SJSA1 (cell line): ENCODE results near the gene LAMA3. TPM values are rescaled to one million over a fixed set of nuclear protein-coding genes. Genes with fewer than 3 reads are reported as not detected.
A peak's percentile ranks its signal among the peaks of the same experiment; 100 is the strongest.

Experiments used
- DNase-seq, 2 experiments: peaks; one replicate each; pipeline ENCODE4 v3.0.0-alpha.2; 2015 to 2020; ENCODE audit warnings: low spot score in 2 of 2, low read depth in 1 of 2
- H3K27ac ChIP-seq: fragments of 250-450 bp; sonication (Bioruptor Pico); 2 replicates; pipeline ENCODE4 v1.5.1; 2020; ENCODE audit warnings: mild to moderate bottlenecking, moderate library complexity
- H3K27me3 ChIP-seq: fragments of 250-450 bp; sonication (Bioruptor Pico); replicated peaks from 2 replicates; pipeline ENCODE4 v1.5.1; 2020; ENCODE audit warnings: mild to moderate bottlenecking, moderate library complexity
- H3K36me3 ChIP-seq: fragments of 250-450 bp; sonication (Bioruptor Pico); 2 replicates; pipeline ENCODE4 v1.5.1; 2020; ENCODE audit warnings: mild to moderate bottlenecking
- H3K4me1 ChIP-seq: fragments of 250-450 bp; sonication (Bioruptor Pico); replicated peaks from 2 replicates; pipeline ENCODE4 v1.6.1; 2021; ENCODE audit warnings: mild to moderate bottlenecking
- H3K4me3 ChIP-seq: fragments of 250-450 bp; sonication (Bioruptor Pico); 2 replicates; pipeline ENCODE4 v1.5.1; 2020; ENCODE audit warnings: mild to moderate bottlenecking
- H3K9me3 ChIP-seq: fragments of 250-450 bp; sonication (Bioruptor Pico); replicated peaks from 2 replicates; pipeline ENCODE4 v1.5.1; 2020; ENCODE audit warnings: mild to moderate bottlenecking
- total RNA-seq: library from RNA; depleted of rRNA; stranded (reverse); fragments of >200 nt; shearing (Covaris generic); gene quantifications from 2 replicates; pipeline ENCODE4 v1.2.3, GENCODE V29; 2014; rRNA removed

The LAMA3 gene, protein sequence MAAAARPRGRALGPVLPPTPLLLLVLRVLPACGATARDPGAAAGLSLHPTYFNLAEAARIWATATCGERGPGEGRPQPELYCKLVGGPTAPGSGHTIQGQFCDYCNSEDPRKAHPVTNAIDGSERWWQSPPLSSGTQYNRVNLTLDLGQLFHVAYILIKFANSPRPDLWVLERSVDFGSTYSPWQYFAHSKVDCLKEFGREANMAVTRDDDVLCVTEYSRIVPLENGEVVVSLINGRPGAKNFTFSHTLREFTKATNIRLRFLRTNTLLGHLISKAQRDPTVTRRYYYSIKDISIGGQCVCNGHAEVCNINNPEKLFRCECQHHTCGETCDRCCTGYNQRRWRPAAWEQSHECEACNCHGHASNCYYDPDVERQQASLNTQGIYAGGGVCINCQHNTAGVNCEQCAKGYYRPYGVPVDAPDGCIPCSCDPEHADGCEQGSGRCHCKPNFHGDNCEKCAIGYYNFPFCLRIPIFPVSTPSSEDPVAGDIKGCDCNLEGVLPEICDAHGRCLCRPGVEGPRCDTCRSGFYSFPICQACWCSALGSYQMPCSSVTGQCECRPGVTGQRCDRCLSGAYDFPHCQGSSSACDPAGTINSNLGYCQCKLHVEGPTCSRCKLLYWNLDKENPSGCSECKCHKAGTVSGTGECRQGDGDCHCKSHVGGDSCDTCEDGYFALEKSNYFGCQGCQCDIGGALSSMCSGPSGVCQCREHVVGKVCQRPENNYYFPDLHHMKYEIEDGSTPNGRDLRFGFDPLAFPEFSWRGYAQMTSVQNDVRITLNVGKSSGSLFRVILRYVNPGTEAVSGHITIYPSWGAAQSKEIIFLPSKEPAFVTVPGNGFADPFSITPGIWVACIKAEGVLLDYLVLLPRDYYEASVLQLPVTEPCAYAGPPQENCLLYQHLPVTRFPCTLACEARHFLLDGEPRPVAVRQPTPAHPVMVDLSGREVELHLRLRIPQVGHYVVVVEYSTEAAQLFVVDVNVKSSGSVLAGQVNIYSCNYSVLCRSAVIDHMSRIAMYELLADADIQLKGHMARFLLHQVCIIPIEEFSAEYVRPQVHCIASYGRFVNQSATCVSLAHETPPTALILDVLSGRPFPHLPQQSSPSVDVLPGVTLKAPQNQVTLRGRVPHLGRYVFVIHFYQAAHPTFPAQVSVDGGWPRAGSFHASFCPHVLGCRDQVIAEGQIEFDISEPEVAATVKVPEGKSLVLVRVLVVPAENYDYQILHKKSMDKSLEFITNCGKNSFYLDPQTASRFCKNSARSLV (N-terminal part only)
- total RNA-seq: 0.25 and 0.61 TPM in 2 replicates

DNA sequence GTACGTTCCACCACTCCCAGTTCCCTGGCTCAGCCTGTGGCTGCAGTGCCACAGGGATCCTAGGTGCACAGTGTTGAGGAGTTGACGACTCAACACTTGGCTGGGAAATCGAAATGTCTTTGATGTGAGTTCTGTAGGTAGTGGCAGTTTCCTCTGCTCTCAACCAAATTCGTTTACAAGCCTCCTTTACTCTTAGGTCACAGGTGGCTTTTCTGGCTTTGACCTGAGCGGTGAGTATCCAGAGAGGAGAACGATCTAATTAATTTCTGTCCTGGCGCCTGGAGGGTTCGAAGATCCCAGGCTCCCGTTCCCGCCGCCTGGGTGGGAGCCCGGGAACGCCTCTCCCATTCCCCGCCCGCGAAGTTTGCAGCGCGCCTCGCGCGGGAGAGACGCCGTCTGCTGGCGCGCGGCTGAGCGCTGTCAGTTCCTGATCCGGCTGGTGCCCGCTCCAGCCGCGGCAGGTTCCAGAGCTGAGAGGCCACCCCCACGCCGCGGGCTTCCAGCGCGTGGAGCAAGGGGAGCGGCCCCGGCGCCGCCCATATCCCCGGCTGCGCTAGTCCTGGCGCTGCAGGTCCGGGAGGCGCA lies at the start of gene LAMA3:
Gene LAMA3, plus strand, starts transcription at position 423 of the 585 bp plus-strand sequence. CDS start 231 bp downstream, outside the sequence.
- DNase-seq: peak in 1 of 2 experiments; percentile 22
- Histone ChIP-seq H3K4me3 (peak within 1 kb of the TSS; percentile 27), H3K27ac (no peak within 1 kb of the TSS), H3K9me3 (peaks cover 5% of the 10 kb centered on the region; the same call in 1 of the 2 replicates), H3K27me3 (peaks cover 40% of the 10 kb centered on the region), H3K4me1 (peaks cover 10% of the 10 kb centered on the region), H3K36me3 (0 out of 2 replicates have a peak, but pooled peaks cover 3% of the 10 kb centered on the region)

DNA sequence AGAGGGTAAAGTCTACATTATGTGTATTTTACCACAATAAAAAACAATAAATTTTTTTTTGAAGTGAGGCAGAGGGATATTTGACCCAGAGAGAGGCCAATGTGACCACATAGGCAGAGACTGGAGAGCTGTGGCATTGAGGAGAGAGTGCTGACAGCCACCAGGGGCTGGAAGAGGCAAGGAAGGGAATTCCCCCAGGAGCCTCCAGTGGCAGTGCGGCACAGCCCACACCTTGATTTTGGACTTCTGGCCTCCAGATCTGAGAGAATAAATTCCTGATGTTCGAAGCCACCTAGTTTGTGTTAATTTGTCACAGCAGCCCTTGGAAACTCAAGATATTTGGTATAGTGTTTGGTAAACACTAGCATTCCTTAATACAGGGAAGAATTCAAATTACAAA lies 49.2 kb upstream of the LAMA3 start:
- DNase-seq: no peak
- Histone ChIP-seq H3K9me3 (peaks cover 2% of the 10 kb centered on the region; the same call in 1 of the 2 replicates), H3K4me3 (no peak overlapping the region), H3K4me1 (no peaks in the 10 kb centered on the region), H3K27ac (no peak overlapping the region), H3K36me3 (no peaks in the 10 kb centered on the region), H3K27me3 (peaks cover 8% of the 10 kb centered on the region; the same call in 1 of the 2 replicates)

DNA sequence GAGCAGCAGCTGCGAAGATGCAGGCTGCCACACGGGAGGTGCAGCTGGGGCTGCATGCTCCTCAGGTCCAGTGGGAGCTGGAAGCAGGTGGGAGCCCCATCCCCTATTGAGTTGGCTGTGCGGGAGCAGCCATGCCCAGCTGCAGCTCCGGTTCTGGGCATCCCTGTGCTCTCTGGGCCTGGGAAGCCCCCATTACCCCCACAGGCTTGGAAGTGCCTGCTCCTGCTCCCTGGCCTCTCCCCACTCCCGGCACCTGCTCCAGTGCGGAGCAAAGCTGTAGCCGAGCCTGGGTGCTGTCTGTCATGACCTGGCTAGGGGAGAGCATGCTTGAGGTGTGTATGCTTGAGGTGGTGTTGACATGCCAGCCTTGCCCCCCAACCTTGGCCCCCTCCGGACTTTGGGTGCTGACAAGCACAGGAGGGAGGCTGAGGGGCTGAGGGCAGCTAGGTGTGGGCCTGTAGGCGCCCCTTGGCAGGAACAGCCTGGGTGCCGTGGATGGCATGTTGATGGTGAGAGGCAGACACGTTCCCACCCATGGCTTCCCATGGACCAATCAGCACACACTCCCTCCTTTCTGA lies 48.0 kb upstream of the LAMA3 start:
- peaks cover 9% of the 10 kb centered on the region; the same call in 1 of the 2 replicates for H3K27me3 ChIP-seq
- no peak for DNase-seq

DNA sequence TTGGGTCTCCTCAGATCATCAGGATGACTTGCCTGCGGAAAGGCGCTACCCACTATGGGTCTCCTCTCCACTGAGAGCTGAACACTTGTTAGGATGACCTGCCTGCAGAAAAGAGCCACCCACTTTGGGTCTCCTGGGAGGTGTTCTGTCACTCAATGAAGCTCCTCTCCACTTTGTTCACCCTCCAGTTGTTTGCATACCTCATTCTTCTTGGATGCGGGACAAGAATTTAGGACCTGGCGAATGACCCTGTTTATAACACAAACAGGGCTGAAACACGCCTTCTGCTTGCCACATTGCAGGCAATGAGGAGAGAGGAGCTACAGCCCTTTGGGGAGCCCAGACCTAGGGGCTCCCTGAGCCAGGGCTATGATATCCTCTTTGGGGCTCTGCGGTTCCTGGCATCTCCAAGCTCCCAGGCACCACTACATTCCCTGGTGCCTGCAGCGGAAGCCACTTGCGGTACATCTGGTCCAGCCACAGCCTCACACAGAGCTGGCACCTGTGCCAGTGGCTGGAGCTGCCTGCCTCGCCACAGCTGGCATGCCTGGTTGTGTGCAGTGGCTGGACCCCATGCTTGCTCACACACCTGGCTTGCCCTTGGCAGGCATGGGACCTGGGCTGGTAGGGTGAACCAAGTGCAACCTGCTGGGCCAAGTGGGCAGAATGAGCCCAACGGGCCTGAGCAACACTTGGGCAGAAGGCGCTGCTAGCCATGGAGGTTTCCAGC lies 47.2 kb upstream of the LAMA3 start:
- no peaks in the 10 kb centered on the region for H3K4me1 ChIP-seq
- no peaks in the 10 kb centered on the region for H3K36me3 ChIP-seq
- H3K4me3 ChIP-seq: no peak overlapping the region
- H3K27me3 ChIP-seq: peaks cover 15% of the 10 kb centered on the region
- no peak overlapping the region for H3K27ac ChIP-seq
- peaks cover 2% of the 10 kb centered on the region; the same call in 1 of the 2 replicates for H3K9me3 ChIP-seq
- DNase-seq: no peak

More for the DNA sequence above, 48.0 kb upstream of the LAMA3 start:
- Histone ChIP-seq H3K27ac (no peak overlapping the region), H3K4me1 (no peaks in the 10 kb centered on the region), H3K9me3 (peaks cover 2% of the 10 kb centered on the region; the same call in 1 of the 2 replicates), H3K4me3 (no peak overlapping the region), H3K36me3 (no peaks in the 10 kb centered on the region)

DNA sequence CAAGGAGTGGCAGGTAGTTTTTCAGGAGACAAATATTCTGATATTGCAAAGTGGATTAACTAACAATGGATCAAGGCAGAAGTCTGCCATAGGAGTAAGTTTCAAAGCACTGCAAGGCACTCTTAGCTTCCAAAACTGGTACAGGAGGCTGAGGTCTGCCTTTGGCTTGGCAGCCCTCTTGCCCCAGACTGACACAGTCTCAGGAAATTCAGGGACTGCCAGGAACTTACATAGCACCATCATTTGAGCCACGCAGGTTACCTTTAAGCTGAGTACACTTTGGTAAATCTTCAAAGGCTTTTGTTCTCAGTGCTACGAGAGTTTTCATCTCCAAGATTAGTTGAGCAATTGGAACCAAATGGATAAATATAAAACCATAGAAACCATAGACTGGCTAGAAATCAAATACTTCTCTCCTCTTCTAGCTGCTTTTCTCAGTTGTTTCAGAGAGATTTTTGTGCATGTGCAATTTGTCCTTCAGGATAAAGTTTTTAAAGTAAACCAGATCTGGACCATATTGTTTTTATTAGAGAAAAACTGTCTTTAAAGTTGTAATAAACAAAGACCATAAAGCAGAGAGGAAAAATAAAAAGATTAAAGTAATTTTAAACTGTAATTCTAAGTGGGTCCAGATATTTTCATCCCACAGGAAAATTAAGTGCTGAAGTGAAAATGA lies 45.3 kb upstream of the LAMA3 start:
- DNase-seq: no peak
- Histone ChIP-seq H3K4me1 (no peaks in the 10 kb centered on the region), H3K4me3 (no peak overlapping the region), H3K9me3 (peaks cover 2% of the 10 kb centered on the region; the same call in 1 of the 2 replicates), H3K27ac (no peak overlapping the region), H3K27me3 (peaks cover 22% of the 10 kb centered on the region), H3K36me3 (no peaks in the 10 kb centered on the region)

DNA sequence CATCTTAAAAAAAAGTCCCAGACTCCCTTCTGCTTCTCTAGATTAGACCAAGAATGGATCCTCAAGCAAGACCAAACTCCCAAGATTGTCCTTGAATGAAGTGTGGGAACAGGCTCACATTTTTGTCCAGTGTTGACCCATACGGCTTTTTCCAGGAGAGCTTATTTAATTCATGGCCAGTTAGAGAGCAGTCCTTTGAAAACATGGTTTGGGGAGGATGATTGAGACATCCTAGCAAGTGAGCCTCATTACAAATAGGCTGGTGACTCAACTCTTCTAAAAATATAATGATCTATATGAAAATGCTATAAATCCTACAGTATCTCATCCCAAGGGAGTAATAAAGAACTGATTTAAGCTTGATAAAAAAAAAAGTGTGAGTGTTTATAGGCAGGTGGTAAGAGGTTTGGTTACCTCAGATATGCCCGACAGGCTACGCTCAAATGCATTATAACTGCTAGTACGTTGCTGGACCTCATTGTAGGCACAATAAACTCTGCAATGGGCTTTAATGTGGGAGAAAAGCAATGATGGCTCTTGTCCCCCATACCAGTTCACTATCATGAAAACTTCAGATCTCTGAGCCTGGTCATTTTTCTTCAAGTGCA lies 43.6 kb upstream of the LAMA3 start:
- Histone ChIP-seq H3K9me3 (peaks cover 2% of the 10 kb centered on the region; the same call in 1 of the 2 replicates), H3K4me1 (no peaks in the 10 kb centered on the region), H3K4me3 (no peak overlapping the region), H3K36me3 (no peaks in the 10 kb centered on the region), H3K27ac (no peak overlapping the region), H3K27me3 (peaks cover 19% of the 10 kb centered on the region)
- no peak for DNase-seq

DNA sequence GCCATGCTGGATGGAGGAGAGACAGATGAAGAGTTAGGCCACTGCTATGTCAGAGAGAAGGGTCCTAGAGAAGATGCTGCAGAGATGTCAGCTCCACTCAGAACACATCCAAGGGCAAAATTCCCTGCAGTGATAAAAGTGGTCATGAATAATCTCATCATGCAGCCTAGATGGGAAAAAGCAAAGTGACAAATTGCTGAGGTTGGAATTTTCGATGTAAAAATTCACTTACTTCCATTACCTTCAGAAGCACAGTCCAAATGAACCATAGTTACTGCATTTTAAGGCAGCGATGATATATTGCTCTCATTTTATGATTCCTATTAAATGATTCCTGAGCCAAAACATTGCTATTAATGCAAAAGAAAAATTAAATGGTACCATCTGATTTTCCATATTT lies 43.0 kb upstream of the LAMA3 start:
- H3K27ac ChIP-seq: no peak overlapping the region
- H3K4me3 ChIP-seq: no peak overlapping the region
- DNase-seq: no peak
- H3K36me3 ChIP-seq: no peaks in the 10 kb centered on the region
- peaks cover 24% of the 10 kb centered on the region for H3K27me3 ChIP-seq
- H3K4me1 ChIP-seq: no peaks in the 10 kb centered on the region
- H3K9me3 ChIP-seq: peaks cover 2% of the 10 kb centered on the region; the same call in 1 of the 2 replicates

DNA sequence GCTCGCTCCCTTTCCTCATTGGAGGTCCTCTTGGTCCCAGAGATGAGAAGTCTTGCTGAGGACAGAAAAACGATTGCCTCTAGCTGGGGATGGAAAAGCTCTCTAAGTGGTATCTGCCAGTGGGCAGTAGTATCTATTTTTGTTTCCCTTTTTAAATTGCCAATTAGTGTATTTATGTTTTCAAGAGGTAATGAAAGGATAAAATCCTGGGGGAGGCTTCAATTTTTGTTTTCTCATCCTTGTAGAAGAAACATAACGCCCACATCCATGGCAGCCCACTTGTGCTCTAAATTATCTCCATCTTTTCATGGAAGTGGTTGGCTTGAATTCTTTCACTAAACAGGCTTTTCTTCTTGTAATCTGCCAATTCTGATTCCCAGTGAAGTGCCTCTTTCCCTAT lies 40.8 kb upstream of the LAMA3 start:
- no peaks in the 10 kb centered on the region for H3K36me3 ChIP-seq
- DNase-seq: no peak
- H3K4me1 ChIP-seq: no peaks in the 10 kb centered on the region
- H3K27ac ChIP-seq: no peak overlapping the region
- H3K27me3 ChIP-seq: peaks cover 24% of the 10 kb centered on the region
- no peaks in the 10 kb centered on the region for H3K9me3 ChIP-seq
- no peak overlapping the region for H3K4me3 ChIP-seq

DNA sequence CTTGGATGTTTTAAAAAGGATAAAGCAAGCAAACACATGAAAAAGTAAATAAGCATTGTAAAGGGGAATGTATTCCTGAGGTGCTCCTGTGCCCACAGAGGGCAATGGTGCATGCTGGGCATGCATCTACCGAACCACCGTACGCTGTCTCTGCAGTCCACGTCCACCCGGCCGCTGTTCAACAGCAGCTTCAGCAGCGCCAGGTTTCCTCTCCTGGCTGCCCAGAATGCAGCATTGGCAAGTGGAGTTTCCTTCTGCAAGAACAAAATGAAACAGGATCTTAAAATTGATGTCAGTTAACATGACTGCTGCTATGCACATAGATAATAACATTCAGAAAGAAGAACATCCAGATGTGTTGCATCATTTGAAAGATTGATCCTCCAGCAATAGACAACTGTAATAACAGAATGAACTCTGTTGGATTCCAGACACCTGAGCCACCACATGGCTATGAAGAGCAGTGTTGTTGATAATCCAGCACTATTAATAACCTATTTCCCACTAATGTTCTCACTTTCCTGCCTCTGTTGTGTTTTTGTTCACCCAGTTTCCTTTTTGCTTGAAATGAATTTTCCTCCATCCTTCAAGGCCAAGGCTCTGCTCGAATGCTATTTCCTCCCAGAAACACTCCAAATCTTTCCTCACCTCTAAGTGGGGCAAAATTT lies 40.2 kb upstream of the LAMA3 start:
- no peak overlapping the region for H3K27ac ChIP-seq
- H3K4me1 ChIP-seq: no peaks in the 10 kb centered on the region
- no peak overlapping the region for H3K4me3 ChIP-seq
- no peaks in the 10 kb centered on the region for H3K36me3 ChIP-seq
- H3K27me3 ChIP-seq: peaks cover 22% of the 10 kb centered on the region; the same call in 1 of the 2 replicates
- no peaks in the 10 kb centered on the region for H3K9me3 ChIP-seq
- DNase-seq: no peak

DNA sequence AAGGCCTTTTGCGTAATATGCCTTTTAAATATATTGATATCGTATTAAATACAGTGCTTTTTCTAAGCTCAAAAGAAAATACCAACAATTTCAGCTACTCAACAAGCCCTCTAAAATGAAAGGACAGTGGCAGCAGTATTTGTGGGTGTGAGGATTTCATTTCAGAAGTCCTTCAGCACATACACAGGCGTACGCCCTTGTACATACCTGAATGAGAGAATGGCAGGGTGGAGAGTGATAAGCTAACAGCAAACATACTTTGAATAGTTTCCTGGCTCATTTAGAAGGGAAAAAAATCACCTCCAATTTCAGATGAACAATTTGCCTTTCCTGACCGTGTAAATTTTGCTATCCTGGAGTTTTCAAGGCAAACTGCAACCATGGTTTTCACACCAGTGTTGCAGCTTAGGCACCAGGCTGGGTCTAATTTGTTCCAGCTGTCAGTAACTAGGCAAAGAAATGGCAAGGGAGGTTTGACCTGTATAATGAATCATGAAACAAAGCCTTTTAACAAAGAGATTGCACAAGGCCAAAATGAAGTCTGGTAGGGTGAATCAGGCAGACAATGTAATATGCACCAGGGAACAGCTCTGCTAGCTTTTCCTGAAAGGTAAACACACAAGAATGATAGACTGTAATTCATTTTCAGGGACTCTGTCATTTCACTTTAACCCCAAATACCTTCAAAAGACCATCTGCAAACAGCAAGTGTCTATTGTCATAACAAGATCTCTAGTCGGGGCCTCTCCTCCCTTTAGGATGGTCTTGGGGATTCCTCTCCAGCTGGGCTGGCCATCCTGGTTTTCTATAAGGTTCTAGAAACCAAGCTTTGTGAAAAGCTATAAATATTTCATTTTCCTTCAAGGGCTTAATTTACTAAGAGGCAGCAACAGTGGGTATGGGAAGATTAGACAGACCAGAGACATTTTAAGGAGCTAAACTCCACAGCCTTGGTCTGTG lies 38.0 kb upstream of the LAMA3 start:
- DNase-seq: no peak
- H3K27ac ChIP-seq: no peak overlapping the region
- no peak overlapping the region for H3K4me3 ChIP-seq
- no peaks in the 10 kb centered on the region for H3K9me3 ChIP-seq
- H3K36me3 ChIP-seq: no peaks in the 10 kb centered on the region
- peaks cover 21% of the 10 kb centered on the region; the same call in 1 of the 2 replicates for H3K27me3 ChIP-seq
- H3K4me1 ChIP-seq: no peaks in the 10 kb centered on the region
